GM18498 (cell line): Measurements from ENCODE around the gene NKAIN1.
"Not testable (repeated sequence)": the region's sequence is repeated elsewhere in the genome, so short reads cannot be mapped to it uniquely, and the experiment has no call there.

Experiments used
- ATAC-seq: cut with Tn5 transposase; IDR thresholded peaks from one replicate; pipeline ENCODE4 v1.9.1; 2021; ENCODE audit warnings: mild to moderate bottlenecking, moderate library complexity; ENCODE audit not compliant: unreplicated experiment

Gene NKAIN1

DNA sequence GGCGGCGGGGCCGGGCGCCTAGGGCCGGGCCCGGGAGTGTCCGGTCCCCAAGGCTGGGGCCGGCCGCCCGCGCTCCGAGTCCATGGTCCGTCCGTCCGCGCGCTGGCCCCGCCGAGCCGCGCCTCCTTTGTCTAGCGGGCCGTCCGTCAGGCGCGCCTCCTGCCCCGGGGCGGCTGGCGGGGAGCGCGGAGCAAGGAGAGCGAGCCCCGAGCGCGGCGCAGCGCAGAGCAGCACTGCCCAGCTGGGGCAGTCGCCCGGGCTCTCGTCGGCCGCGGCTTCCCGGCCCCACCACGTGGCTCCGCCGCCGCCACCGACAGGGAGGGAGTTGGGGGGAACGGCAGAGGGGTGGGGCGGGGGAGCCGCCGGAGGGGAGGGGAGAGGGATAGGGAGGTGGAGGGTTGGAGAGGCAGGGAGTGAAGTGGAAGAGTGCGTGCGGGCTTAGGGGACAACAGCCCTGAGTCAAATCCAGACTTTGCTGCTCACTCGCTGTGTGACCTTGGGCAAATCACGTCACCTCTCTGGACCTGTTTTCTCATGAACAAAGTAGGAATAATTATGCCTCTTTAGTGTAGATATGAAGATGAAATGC lies at the start of gene NKAIN1:
Gene NKAIN1 (minus strand): TSS at position 235 of the 589 bp plus-strand sequence. CDS start 340 bp downstream, outside the sequence.
- ATAC-seq: no peak

DNA sequence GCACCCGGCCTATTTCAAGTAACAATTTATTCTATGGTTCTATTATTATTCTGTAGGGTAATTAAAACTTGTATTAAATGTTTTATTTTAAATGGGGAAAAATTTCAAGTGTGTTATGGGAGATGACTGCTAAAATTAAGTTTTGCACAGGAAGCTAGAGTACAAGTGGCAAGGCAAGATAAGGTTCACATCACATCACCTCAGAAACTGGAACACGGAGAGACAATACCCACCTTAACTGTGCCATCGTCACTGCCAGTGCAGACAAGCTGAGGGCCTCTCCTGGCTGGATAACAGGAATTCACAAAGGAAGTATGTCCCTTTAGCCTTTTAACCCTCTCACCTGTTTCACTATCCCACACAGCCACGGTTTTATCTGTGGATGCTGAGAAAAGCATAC lies 49.3 kb upstream of the NKAIN1 start:
- ATAC-seq: no peak

- ATAC-seq: not testable (repeated sequence)
Observed at GRCh38 chr1:31287791-31288190, 48.1 kb upstream of the NKAIN1 start.

- ATAC-seq: not testable (repeated sequence)
Observed at GRCh38 chr1:31282426-31282825, 42.7 kb upstream of the NKAIN1 start.

DNA sequence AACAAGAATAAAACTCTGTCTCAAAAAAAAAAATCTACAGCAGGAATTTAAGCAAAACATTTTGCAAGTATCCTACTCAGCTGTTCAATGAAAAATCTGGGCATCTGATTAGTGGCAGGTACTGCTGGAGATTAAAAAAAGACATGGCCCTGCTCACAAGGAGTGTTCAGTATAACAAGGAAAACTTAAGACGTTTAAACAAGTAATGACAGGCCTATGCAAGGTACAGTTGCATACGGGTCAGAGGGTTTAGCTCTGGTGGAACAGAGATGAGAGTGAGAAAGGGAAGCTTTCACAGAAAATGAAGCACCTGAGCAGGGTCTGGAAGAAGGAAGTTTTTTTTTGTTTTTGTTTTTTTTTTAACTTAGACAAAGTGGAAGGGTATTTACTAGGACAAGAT lies 33.9 kb upstream of the NKAIN1 start:
- ATAC-seq: no peak

GRCh38 chr1:31272369-31272768 lies 32.7 kb upstream of the NKAIN1 start:
- no peak for ATAC-seq

- ATAC-seq: no peak
Observed at GRCh38 chr1:31266547-31266946, 26.9 kb upstream of the NKAIN1 start.

DNA sequence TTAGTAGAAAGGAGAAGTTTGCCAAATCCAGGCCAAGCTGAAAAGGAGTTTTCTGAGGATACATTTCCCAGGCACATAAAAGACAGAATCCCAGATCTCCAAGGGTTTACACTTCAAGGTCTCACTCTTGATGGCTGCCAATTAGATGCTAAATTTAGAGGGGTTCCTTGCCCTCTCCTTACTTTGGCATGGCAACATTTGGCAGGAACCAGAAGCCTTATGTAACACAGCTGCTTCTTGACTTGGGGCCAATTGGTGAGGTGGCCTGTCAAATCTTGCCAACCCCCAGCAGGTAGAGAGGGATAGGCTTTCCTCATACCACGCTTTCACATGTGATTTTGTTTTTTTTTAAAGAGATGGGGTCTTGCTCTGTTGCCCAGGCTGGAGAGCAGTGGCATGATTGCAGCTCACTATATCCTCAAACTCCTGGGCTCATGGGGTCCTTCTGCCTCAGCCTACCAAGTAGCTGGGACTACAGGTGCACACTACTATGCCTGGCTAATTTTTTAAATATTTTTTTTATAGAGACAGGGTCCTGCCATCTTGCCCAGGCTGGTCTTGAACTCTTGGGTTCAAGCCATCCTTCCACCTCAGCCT lies 25.2 kb upstream of the NKAIN1 start:
- no peak for ATAC-seq

- ATAC-seq: no peak
Observed at GRCh38 chr1:31263408-31263807, 23.7 kb upstream of the NKAIN1 start.

- ATAC-seq: not testable (repeated sequence)
Observed at GRCh38 chr1:31262393-31262792, 22.7 kb upstream of the NKAIN1 start.

DNA sequence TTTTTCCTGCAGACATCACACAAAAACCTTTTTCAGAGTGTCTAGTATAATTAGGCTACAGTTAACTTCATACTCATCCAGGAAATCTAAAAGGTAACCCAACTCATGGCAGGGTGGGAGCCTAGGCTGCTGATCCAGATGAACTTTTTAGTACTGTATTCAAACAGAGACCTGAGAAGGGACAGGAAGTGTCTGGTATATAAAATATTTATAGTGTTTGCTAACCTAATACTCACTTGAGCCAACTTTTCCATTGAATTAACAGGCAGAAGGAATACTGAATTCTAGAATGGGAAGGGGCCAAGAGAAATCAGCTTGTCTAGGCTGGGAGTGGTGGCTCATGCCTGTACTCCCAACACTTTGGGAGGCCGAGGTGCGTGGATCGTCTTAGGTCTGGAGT lies 22.2 kb upstream of the NKAIN1 start:
- no peak for ATAC-seq

- ATAC-seq: no peak
Observed at GRCh38 chr1:31259746-31260145, 20.1 kb upstream of the NKAIN1 start.

DNA sequence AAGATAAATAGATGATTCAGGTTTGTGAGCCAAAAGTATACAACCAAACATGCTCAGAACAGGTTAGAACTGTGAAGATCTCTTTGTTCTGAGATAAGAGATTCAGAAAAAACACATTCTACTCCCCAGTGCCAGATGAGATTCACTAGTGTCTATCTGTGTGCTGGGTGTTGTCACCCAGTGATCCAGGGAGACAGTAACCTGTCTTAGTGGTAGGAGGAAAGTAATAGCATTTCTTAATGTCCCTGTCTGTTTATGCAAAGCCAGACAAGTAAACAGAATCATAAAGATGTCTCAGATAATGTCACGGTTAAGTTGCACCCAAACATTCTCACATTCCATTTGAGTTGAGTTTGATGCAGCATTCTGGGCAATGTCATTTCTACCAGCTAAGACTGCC lies 18.9 kb upstream of the NKAIN1 start:
- ATAC-seq: no peak

DNA sequence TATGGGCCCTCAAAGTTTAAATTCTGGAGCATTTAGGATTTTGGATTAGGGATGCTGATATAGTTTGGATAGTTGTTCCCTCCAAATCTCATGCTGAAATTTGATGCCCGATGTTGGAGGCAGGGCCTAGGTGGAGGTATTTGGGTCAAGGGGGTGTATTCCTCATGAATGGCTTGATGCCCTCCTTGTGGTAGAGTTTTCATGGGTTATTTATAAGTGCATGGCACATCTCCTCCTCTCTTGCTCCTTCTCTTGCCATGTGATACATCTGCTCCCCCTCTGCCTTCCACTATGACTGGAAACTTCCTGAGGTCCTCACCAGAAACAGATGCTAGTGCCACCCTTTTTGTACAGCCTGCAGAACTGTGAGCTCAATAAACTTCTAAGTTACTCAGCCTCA lies 17.5 kb upstream of the NKAIN1 start:
- ATAC-seq: no peak

- ATAC-seq: no peak
Observed at GRCh38 chr1:31249854-31250253, 10.2 kb upstream of the NKAIN1 start.

GRCh38 chr1:31248276-31248675 lies 8.6 kb upstream of the NKAIN1 start:
- ATAC-seq: no peak

DNA sequence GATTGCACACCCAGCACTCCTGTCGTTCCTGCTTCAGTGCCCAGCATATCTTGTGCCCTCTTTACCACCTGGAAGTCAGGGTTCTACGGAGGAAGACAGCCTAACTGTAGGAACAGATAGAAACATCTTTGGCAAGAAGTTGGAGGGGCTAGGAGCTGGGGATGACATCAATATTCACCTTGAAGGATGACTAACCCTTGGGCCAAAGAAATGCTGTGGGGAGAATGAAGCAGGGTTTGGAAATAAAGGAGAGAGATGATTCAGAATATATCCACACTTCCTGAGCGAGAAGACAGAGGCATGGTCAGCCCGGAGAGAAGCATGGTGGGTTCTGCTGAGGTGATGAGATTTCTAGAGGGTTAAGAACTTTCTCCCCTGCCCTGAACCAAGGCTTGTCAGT lies 4.6 kb upstream of the NKAIN1 start:
- ATAC-seq: no peak

DNA sequence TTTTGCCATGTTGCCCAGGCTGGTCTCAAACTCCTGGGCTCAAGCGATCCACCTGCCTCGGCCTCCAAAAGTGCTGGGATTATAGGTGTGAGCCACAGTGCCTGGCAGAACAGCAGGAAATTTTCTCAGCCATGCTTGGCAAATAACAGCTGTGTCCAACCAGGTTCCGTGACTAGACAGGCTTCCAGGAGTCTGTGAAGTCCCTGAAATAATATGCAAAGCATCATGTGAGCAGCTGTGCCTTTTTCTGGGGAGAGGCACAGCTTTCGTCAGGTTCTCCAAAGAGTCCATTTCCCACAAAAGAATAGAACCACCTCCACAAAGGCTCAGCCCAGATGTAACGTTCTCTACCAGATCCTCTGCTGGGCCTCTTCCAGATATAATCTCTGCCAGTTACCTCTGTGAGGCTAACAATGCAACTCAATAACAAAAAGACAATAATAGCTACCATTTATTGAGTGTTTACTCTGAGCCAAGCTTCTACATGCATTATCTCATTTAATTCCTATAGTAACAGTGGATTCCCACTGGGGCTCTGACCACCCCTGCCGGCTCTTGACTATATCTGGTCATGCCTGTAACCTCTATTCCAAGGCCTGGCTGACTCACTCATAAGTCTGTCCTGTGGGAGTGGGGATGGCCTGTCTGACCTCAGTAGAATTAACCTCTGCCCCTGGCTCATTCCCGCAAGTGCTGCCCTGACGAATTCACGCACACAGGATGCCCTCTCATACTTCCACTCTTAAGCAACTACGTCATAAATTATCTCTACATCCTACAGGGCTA lies 4.0 kb upstream of the NKAIN1 start:
- no peak for ATAC-seq

GRCh38 chr1:31241321-31241720 lies 1.6 kb upstream of the NKAIN1 start:
- no peak for ATAC-seq

DNA sequence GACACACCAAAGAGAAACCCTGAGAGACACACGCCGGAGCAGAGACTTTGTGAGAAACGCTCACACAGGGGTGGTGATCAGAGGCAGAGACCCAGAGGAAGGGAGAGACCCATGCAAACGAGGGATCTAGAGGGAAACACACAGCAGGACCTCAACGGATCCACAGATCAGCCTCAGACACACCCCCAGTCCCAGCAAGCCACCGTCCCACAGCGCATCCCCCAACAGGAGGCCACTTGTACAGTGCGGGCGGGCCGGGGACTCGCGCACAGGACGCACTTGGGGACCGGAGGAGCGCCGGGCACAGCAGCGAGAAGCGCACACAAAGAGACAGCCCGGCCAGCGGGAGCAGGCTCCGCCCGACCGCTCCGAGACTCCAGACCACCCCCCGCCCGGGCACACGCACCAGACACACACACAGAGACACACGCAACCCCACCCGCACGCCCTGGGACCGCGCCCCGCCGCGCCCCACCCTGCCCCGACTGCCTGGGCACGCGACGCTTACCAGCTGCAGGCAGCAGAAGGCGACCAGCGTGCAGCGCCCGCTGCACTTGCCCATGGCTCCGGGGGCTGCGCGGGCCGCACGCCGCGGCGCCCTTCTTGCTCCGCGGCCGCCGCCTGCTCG lies 587 bp downstream of the NKAIN1 start:
- no peak for ATAC-seq

- ATAC-seq: no peak
Observed at GRCh38 chr1:31238612-31238985, 1.1 kb downstream of the NKAIN1 start.

DNA sequence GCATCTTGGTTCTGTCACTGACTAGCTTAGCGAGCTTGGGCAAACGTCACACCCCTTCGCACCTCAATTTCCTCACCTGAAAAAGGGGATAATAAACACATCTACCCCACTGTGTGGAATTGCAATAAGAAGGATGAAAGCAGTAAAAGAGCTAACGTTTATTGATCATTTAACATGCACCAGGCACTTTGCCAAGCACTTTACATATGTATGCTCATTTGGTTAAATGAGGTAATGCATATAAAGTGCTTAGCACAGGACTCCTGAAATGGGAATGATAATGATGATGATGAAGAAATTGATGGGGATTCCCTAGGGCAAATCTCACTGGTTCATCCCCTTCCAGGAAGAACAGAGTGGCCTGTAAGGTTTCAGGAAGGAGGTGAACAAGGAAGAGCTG lies 4.8 kb downstream of the NKAIN1 start:
- no peak for ATAC-seq
